Thyroid gland (tissue), 4 donors: ENCODE results near the gene SCN5A.

Source experiments
- POLR2A ChIP-seq, 2 donors: fragments of 450-650 bp; IDR thresholded peaks; one replicate each; pipeline ENCODE4 v1.6.1; 2017; ENCODE audit warnings: antibody characterized with exemption in 2 of 2, mild to moderate bottlenecking in 2 of 2, moderate library complexity in 1 of 2
- TF ChIP-seq, protein P1 (sequence below), 6 experiments: fragments of 200-600 bp in 3 of 6; fragments of 450-650 bp in 3 of 6; sonication (generic) in 3 of 6; IDR thresholded peaks; one replicate each; pipeline ENCODE4 v1.5.1; 2016 to 2019; ENCODE audit warnings: antibody characterized with exemption in 6 of 6, mild to moderate bottlenecking in 2 of 6, inconsistent platforms in 1 of 6, moderate library complexity in 1 of 6

DNA sequence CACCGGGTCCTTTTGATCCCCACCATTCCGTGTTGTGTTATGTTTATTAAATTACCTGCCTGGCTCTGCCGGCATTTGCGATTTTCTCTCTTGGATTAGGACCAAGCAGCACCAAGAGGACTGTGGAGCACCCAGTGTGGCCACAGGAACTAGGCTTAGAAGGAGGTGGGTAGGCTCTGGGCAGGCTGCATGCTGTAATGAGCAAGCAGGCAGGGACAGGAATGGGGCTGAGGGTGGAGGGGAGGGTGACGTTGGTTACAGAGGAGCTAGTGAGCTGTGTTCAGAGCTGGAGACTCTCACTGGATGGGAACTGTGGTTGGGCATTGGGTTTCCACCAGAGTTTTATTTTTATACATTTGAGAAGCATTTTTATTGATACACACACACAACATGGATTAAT is 7.9 kb upstream of the SCN5A start:
- no peak for TF ChIP-seq POLR2A (IDR thresholded peaks at IDR 0.05)
- TF ChIP-seq, protein P1, sequence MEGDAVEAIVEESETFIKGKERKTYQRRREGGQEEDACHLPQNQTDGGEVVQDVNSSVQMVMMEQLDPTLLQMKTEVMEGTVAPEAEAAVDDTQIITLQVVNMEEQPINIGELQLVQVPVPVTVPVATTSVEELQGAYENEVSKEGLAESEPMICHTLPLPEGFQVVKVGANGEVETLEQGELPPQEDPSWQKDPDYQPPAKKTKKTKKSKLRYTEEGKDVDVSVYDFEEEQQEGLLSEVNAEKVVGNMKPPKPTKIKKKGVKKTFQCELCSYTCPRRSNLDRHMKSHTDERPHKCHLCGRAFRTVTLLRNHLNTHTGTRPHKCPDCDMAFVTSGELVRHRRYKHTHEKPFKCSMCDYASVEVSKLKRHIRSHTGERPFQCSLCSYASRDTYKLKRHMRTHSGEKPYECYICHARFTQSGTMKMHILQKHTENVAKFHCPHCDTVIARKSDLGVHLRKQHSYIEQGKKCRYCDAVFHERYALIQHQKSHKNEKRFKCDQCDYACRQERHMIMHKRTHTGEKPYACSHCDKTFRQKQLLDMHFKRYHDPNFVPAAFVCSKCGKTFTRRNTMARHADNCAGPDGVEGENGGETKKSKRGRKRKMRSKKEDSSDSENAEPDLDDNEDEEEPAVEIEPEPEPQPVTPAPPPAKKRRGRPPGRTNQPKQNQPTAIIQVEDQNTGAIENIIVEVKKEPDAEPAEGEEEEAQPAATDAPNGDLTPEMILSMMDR (IDR thresholded peaks at IDR 0.05) = no peak
